ENCODE data around the gene RAE1.

- no peak for TF ChIP-seq MXI1 (IDR thresholded peaks at IDR 0.05; ENCODE audit: borderline replicate concordance, low read depth, low read length)
- TF ChIP-seq CTCF (conservative IDR thresholded peaks at IDR 0.05; ENCODE audit: low read depth, low read length): no peak
- TF ChIP-seq, protein P1, sequence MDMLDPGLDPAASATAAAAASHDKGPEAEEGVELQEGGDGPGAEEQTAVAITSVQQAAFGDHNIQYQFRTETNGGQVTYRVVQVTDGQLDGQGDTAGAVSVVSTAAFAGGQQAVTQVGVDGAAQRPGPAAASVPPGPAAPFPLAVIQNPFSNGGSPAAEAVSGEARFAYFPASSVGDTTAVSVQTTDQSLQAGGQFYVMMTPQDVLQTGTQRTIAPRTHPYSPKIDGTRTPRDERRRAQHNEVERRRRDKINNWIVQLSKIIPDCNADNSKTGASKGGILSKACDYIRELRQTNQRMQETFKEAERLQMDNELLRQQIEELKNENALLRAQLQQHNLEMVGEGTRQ (IDR thresholded peaks at IDR 0.05; ENCODE audit: low read depth, low read length): no peak
- no peak for TF ChIP-seq BHLHE40 (IDR thresholded peaks at IDR 0.05; ENCODE audit: low read depth, low read length)
- no peak for TF ChIP-seq POLR2A (IDR thresholded peaks at IDR 0.05; ENCODE audit: low read depth, low read length)
- TF ChIP-seq MAFK (IDR thresholded peaks at IDR 0.05; ENCODE audit: low read depth, low read length): no peak
- no peak for TF ChIP-seq SMC3 (IDR thresholded peaks at IDR 0.05; ENCODE audit: low read depth, low read length)
- TF ChIP-seq MAZ (IDR thresholded peaks at IDR 0.05; ENCODE audit: borderline replicate concordance, low read depth, low read length): no peak
Measured at GRCh38 chr20:57335392-57335791, 15.7 kb upstream of the RAE1 start.

All from IMR-90 (cell line).